GM19438 (cell line): ENCODE measurements around the gene GJC2.

Source experiments
- ATAC-seq: cut with Tn5 transposase; IDR thresholded peaks from one replicate; pipeline ENCODE4 v1.9.1; 2021; ENCODE audit warnings: low read depth; ENCODE audit not compliant: unreplicated experiment

GJC2 gene

DNA sequence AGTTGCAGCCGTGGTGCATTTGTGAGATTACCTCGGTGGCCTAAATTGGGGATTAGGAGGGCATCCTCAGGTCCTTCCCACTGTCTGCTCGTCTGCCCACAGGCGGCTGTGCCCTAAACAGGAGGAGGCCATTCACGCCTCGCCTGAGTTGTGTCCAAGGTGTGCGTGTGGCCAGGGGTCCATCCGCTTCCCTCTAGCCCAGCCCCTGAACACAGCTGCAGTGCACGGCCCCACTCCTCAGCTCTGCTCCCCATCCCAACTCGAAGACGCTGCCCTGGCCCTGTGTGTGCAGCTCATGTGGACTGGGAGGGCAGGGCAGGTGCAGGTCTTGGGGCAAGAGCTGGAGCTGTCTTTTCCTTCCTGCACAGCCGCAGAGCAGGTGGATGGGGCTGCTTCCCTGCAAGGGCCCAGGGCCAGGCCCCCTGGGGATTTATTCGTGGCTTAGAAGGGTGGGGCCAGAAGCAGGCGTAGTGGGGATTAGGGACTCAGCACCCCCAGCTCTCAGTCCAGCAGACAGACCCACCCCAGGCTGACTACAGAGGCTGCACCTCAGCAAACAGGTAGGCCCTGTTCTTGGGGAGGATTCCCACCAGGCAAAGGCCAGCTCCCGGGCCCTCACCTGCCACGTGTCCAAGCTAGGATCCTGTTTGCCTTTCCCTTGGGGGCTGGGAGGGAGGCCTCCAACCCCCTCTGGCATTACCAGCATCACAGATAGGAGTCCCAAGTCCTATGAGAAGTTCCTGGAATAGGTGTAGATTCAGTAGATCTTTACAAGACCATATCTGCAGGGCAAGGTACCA is 5.3 kb upstream of the GJC2 start:
- no peak for ATAC-seq

DNA sequence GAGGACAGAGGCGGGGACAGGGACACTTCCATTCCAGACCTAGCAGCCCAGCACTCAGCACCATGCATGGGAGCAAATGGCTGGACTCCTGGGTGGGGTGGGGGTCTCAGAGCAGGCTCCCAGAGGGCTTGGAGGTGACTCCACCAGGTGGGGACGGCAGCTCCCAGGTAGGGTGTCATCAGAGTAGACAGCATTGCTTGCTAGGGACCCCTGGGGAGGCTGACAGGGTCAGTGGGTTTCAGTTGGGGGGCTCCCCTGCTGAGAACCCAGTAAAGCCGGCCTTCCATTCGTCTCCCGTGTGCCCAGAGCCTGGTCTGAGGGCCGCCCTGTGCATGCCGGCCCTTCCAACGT is 4.8 kb upstream of the GJC2 start:
- no peak for ATAC-seq

DNA sequence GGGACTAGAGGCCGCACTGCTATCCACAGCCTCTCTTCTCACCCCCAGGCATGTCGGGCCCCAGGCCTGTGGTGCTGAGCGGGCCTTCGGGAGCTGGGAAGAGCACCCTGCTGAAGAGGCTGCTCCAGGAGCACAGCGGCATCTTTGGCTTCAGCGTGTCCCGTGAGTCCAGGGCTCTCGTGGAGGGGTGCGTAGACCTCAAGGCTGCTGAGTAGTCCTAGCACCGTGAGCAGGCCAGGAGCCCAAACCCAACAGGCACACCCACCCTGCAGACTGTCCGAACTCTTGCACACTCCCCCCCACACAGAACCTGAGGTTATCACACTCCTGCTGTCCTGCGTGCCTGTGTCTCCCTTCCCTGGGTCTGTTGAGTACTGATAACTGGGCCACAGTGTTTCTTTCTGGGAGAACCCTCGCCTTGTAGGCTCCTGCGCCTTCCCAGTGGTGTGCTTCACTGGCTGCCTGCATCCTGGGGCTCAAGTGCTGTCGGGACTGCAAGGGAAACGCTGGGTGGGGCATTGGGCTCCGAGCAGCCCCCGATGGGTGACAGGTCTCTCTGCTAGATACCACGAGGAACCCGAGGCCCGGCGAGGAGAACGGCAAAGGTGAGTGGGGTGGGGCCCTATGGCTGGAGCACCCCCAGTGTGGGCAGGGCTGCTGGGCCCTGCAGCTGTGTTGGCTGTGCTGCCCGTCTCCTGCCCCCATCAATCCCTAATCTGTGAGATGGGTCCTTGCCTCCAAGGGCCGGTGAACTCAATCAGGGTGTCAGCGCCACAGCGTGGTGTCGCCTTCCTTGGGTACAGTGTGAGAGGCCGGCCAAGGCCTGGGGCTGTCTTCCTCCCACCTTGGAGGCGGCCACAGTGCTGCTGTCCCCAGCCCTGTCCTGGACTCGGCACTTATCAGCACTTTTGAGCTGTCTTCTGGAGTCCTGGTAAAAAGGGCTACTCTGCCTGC is 4.0 kb upstream of the GJC2 start:
- no peak for ATAC-seq

DNA sequence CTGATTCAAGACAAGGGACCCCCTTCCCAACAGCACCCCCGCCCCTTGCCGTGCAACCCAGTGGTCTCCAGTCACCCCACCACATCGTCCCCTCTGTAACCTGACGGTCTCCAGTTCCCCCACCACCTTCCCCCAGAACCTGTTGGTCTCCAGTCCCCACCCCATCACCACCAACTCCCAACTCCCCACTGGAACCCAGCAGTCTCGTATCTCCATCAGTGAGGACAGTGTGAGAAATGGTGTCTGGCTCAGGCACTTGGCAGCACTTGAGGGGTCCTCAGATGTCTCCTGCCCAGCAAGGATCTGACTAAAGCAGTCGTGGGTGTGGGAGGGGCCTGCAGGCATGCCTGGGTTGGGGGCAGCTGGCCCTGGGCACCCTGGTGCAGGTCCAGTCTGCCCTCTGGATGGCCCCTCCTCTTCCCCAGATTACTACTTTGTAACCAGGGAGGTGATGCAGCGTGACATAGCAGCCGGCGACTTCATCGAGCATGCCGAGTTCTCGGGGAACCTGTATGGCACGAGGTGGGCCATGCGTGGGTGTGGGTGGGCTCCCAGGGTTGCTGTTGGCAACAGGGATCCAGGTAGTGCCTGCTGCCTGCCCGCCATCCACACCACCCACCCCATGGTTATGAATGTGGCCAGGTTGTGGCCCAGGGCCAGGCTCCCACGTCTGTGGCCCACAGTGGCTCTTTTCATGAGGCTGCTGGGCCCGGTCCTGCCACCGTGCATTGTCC is 3.1 kb upstream of the GJC2 start:
- no peak for ATAC-seq

DNA sequence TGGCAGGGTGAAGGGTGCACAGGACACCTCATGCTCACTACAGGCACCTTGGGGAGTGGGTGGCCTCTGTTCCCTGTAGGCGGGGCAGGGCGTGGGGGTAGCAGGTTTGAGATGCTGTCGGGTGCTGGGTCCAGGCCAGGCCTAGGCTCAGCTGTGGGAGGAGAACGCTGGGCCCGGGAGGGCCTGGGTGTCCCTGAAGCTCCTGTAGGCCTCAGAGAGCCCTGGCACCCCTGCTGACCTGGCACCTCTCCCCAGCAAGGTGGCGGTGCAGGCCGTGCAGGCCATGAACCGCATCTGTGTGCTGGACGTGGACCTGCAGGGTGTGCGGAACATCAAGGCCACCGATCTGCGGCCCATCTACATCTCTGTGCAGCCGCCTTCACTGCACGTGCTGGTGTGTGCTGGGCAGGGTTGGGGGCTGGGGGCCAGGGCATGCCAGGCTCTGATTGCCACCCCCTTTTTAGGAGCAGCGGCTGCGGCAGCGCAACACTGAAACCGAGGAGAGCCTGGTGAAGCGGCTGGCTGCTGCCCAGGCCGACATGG is 2.5 kb upstream of the GJC2 start:
- ATAC-seq: no peak

DNA sequence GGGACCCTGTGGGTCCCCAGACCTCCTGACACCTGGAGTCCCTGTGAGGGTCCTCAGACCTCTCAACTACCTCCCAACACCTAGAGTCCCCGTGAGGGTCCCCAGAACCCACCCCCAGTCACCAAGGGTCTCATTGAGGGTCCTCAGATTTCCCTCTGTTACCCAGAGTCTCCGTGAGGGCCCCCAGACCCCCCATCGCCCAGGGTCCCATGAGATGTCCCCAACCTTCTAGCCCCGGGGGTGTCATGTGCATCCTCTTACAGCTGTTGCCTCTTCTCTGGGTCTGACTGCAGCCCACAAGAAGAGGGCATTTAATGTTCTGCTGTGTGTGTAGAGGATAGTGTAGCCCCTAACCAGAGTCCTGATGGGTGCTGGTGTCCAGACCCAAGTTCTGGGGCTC is 2.0 kb upstream of the GJC2 start:
- no peak for ATAC-seq

DNA sequence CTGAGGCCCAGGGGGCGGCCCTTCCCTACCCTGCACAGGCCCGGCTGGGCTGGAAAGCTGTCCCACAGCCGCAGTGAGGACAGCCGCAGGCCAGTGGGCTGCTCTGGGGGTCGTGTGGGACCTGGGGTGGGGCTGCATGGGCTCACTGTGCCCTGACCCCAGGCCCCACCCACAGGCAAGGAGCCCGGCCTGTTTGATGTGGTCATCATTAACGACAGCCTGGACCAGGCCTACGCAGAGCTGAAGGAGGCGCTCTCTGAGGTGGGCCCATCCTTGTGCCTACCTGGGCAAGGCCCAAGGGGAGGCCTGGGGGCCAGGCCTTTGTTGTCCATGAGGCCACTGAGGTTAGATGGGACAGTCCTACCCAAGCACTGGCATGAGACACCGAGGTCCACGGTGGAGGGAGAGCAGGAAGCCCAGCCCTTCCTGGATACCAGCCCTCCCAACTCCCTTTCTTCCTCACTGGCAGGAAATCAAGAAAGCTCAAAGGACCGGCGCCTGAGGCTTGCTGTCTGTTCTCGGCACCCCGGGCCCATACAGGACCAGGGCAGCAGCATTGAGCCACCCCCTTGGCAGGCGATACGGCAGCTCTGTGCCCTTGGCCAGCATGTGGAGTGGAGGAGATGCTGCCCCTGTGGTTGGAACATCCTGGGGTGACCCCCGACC is 1.4 kb upstream of the GJC2 start:
- no peak for ATAC-seq

DNA sequence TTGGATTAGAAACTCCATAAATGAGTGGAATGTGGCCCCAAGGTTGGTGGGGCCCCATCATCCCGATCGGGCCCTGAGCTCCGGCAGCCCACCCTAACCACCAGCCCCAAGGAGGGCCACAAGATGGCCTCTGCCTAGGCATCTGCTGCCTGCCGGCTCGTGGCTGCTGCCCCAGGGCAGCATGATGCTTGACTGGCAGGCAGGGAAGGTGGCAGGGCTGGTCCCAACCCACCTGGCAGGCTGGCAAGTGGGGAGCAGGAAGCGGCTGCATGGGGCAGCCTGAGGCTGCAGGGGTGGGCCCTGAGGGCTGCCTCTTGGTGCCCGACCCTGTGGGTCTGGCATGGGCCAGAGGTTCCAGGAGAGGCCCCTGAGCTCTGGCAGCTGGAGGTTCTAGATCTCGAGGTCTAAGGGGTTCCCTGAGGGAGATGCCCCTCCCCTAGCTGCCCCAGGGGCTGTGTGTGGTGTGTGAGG is 760 bp upstream of the GJC2 start:
- no peak for ATAC-seq

DNA sequence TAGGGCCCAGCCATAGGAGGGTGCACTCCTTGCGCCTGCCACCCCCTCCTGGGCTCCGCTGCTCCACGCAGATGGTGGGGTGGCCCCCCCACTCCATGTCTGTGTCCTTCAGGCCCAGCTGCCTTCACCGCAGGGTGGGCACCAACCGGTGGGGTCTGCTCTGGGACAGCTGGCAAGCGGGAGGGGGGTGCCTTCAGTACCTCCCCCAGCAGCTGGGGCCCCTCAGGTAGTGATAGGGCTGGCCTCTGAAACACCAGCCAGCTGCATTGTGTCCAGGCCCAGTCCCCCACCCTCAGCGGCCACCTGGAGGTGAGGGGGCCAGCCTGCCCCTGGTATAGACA is 360 bp downstream of the GJC2 start:
- no peak for ATAC-seq

DNA sequence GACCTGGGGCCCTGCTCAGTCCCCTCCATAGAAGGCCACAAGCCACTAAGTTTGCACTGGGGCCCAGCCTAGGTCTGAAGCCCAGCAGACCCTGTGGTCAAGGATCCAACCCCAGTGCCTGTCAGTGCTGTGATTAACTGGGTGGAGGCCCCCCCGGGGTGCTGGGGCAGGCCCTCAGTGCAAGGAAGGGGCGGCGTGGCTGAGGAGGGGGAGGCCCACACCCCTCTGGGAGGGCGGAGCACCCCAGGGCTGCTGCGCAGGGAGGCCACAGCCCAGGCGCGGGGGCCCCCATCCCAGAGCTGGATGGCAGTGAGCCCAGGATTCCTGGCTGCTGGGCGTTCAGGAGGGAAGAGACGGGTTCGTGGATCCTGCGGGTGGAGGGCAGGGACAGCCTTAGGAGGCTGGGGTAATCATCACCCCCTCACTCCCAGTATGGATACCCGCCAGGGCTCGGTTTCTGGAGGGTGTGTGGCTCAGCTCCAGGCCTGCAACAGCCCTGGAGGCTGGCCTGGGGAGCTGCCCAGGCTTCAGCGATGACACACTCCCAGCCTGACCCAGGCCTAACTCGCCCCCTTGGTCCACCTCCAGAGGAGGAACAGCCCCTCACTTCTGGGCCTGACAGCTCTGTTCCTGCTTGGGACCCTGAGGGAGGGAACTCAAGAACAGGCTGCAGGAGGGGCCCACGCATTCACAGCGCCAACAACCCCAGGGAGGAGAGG is 890 bp downstream of the GJC2 start:
- ATAC-seq: no peak

DNA sequence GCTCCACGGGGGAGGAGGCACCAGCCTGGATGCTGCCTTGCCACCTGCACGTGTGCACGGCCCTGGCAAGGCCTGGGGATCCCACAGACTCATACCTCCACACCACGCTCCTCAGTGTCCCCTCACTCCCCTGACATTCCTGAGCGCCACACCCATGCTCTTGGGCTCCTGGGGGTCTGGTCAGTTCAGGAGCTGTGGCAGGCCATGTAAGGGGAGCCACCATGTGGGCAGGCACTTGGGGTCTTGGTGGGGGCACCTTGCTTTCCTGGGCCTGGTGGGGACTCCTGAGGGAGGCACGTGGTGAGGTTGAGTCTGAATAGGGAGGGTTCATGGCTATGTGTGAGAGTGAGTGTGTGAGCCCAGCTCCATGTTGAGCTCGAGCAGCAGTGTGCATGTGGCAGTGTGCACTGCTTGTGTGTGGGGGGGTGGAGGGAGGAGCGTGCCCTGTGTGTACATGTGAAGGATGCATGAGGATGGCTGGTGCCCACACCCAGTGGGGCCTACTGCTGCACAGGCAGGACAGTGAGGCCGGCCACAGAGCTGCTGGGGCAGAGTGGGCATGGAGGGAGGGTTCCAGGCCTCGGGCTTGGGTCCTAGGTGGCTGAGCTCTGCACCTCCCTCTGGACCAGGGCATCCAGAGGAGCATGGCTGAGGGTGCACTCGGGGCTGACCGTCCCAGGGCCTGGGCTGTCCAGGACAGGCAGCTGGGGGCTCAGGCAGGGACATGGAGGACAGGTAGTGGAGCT is 1.6 kb downstream of the GJC2 start:
- ATAC-seq: no peak

DNA sequence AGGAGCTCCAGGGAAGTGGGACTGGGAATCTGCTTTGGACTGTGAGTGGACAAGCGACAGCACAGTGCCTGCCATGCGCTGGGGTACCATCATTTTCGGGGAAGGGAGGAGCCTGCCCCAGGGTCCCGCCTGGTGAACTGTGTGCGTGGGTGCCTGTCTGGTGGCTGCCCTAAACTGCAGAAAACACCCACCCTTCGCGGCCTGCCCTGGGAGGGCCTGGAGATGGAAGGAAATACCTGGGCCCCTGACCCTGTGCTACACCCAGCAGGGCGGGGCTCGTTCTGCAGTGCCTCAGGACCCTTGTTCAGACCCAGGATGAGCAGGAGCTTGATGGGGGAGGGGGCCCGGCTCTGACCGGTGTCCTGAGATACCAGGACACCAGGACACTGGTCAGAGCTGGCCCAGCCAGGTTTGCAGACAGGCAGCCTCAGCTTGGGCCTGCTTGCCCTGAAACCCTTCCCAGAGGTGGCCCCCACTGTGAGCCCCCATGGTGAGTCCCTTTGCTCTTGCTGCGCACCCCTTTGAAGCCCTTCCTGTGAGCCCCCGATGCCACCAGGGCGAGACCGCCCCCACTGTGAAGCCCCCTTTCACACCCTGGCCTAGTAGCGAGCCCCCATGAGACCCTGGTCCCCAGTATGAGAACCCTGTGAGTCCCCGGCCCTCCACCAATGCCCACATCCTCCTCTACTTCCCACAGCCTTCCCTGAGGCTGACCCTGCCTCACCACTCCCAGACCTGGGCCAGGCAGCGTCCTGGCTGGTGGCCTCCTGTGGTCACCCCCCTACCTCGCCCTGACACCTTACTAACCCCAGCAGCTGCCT is 2.6 kb downstream of the GJC2 start:
- ATAC-seq: no peak

DNA sequence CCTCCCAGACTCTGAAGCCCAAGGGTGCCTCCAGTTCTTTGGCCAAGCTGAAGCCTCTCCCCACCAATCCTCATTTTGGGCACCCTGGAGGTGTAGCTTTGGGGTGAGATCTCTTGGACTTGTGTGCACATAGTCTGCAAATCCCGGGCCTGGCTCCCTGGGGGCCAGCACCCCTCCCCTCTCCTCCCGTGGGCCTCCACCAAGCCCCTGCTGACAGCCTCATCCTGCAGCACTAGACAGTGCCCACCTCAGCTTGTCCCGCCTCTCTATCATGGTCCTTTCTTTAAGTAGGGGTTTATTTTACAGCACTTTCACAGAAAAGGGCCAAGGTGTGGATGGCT is 3.2 kb downstream of the GJC2 start:
- no peak for ATAC-seq

DNA sequence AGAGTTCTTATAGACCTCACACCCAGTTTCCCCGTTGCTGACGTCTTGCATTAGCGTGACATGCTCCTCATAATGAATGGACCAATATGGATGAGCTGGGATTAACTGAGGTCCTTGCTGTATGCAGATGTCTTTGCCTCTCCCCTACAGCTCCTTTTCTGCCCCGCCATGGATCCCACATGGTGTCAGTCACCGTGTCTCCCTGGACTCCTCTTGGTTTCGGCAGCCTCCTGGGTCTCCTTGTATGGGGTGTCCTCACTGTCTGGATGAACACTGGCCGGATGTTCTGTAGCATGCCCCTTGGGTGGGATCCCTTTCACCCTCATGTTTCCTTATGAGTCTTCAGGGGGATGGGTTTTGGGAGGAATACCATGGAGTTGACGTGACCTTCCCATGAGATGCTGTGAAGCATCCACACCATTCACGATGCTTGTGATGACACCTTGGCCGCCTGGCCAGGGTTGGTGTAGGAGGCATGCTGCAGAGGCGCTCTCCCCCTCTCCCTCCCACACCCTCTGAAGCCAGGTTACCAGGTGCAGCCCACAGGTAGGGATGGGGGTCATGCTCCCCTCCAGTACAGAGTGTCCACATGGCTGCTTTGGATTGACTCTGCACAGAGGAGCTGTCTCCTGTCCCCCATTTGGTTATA is 4.4 kb downstream of the GJC2 start:
- ATAC-seq: no peak

DNA sequence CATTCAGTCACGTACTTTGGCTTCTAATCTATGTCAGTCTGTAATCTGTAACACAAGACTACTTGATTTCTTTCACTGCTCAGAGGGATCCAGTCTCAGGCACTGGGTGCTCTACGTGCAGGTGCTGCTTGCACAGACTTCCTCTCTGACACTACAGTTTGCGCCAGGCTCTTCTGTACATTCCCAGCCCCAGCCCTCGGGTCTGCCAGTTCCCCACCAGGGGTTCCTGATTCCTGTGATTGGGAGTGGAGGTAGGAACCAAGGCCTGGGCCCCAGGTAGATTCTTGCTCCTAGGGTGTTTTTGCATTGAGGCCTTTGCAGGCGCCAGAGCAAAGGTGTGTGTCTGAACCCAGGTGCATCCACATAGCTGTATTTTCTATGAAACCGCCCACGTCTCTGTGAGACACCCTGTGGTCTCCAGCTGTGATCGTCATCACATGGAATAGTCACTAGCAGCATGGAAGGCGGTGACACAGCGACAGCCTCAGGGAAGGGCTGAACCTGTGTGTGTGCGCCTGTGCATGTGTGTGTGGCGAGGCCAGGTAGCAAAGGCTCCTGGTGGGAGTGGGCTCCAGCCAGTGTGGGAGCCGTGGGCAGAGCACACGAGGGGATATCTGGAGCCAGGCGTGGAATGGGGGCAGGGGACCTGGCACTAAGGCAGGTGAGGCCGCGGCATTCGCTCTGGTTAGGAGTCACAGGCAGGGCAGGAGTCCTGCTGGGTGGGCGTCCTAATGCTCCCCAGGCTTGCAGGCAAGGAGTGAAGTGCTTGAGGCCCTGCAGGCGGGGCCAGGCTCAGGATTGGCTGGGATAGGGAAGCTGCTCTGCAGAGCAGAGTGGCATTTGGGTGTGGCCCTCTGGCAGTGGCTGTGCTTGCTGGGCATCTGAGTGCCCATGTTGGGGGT is 5.2 kb downstream of the GJC2 start:
- ATAC-seq: no peak

DNA sequence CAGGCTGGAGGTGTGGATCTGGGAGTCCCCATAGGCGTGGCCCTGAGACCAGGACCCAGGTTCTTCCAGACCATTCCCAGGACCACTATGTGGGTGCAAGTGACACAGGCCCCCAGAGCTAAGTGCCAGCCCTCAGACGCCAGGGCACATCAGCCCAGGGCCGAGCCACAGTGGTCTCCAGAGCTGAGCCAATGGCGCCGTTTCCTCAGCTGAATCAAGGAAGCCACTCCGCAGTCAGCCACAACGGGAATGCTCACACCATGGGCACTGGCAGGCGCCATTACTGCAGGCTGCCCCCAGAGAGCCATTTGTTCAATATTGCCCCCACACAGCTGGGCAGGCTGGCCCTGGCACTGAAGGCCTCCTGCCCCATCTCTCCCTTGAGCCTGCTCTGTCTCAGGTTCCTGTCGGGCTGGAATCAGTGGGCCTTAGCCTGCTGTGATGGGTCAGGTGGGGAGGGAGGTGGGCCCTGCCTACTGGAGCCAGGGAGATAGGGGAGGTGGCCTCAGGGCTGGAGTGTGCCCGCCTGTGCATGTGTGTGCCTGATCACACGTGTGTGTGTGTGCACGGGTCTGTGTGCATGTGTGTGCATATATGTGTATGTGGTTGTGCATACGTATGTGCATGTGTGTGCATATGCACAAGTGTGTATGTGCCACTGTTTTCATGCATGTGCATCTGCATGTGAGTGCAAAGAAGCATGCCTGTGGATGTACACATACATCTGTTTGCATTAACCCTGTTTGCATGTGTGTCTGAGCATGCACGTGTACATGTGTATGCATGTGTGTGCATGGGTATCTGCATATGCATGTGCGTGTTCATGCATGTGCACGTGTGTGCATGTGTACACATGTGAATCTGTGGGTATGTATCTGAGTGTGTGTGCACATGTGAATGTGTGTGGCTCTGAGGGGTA is 6.1 kb downstream of the GJC2 start:
- no peak for ATAC-seq
